GM18519 (cell line): ENCODE measurements around the gene TBC1D14.
"Not testable (repeated sequence)": the region's sequence is repeated elsewhere in the genome, so short reads cannot be mapped to it uniquely, and the experiment has no call there.

Experiments
- ATAC-seq: cut with Tn5 transposase; IDR thresholded peaks from one replicate; pipeline ENCODE4 v1.9.1; 2021; ENCODE audit warnings: mild to moderate bottlenecking, moderate library complexity; ENCODE audit not compliant: unreplicated experiment, low FRiP score

Gene TBC1D14

GRCh38 chr4:7070729-7071511 lies 161.3 kb downstream of the TBC1D14 start:
- peak; percentile 32 for ATAC-seq

DNA sequence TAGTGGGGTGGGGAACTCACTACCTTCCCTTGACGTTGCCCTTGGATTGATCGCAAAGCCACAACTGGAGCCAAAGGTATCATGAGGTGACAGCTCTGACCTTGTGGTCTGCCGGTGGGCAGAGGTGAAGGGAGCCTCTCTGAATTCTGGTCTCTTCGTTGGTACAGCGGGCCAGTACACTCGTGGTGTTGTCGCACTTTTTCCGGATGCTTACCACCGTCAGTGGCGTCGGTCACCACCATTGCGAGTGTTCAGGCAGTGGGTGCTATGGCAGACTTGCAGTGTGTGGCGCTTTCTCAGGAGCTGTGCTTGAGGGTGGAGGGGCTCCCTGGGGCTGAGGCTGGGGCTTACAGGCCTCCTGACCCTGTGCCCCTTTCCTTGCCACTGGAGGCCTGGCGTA lies 163.4 kb downstream of the TBC1D14 start:
- ATAC-seq: no peak

DNA sequence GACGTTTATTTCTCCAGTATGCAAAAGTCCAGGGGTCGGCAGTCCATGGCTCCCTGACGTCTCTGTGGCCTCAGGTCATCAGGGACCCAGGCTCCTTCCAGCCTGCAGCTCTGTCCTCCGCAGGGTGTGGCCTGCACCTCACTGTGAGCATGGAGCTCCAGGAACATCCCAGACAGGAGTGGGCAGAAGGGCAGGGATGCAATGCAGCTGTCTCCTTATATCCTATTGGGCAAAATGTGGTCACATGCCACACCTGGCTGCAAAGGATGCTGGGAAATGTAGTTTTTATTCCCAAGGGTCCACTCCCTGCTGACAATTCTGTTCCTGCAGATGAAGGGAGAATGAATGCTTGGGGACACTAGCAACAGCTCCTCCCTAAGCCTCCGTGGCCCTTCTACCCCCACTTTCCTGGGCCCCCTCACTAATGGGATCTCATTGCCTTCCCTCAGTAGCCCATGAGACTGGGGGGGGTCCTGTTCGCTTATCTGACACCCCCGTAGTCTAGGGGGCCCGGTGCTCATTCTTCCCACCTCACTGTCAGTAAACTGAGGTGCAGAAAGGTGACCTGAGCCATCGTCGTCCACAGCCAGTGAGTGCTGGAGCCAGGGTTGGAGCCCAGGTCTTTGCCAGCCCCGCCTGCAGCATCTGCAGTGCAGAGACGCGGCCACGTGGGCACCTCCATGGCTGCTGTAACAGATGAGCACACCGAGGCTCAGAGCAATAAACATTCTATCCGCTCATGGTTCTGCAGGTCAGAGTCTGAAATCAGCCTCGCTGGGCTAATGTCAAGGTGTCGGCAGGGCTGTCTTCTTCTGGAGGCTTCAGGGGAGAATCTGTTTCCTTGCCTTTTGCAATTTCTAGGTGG lies 164.1 kb downstream of the TBC1D14 start:
- no peak for ATAC-seq

GRCh38 chr4:7074426-7074825 lies 164.8 kb downstream of the TBC1D14 start:
- ATAC-seq: no peak

DNA sequence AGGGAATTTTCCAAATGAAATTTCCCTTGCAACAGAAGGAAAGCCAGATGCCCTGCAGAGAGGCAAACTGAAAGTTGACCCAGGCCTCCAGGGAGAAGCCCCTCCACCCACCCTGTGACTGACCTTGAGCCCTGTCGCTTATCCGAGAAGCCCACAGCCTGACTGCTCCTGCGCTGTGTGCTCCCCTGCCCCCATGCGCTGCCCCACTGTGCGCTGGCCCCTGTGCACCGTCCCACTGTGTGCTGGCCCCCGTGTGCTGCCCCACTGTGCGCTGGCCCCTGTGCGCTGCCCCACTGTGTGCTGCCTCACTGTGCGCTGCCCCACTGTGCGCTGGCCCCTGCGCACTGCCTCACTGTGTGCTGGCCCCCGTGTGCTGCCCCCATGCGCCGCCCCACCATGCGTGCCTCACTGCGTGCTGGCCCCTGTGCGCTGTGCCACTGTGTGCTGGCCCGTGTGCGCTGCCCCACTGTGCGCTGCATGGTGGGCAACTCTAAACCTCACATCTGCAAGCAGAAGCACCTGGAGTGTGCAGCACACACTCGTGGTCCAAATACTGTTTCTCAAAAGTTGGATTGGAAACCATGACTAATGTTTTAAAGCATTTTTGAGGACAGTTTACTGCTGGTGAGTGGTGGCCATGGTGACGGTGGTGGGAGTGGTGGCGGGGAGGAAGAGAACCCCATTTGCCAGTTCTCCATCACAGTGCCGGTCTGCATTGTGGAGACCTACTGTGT lies 166.5 kb downstream of the TBC1D14 start:
- no peak for ATAC-seq

- no peak for ATAC-seq
These were observed 167.1 kb downstream of the TBC1D14 start for GRCh38 chr4:7076696-7077082.

DNA sequence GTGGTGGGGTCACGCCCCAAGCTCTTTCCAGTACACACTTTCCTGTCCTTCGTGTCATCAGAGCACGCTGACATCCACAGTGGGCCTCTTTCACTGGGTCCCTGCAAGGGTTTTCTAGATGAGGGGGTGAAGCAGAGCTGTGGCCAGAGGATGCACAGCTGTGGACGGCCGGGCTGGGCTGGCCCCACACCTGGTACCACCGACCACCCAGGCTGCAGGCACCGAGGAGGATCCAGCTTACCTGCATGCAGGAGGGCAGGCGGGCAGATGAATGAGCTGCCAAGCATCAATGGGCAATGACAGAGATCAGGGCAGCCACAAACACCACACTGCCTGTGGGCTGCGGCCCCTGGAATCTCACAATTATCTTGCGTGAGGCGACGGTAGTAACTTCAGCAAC lies 167.7 kb downstream of the TBC1D14 start:
- ATAC-seq: no peak

DNA sequence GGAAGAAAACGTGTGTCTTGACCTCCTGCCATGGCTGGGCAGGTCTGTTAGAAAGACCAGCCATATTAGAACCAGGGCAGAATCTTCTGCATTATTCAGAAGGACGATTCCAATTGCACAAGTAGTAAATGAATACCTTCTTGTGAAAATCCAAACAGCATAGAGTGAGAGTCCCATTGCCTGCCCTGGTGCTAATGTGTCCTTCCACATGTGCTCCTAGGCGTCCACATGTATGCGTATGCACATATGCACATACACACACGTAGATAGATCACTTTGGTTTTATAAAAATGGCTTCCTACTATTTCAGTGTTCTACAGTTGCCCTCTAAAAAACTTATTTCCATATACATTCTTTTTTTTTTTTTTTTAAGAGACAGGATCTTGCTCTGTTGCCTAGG lies 168.4 kb downstream of the TBC1D14 start:
- ATAC-seq: no peak

DNA sequence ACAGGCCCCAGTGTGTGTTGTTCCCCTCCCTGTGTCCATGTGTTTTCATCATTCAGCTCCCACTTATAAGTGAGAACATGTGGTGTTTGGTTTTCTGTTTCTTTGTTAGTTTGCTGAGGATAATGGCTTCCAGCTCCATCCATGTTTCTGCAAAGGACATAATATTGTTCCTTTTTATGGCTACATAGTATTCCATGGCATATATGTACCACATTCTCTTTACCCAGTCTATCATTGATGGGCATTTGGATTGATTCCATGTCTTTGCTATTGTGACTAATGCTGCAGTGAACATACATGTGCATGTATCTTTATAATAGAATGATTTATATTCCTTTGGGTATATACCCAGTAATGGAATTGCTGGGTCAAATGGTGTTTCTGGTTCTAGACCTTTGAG lies 169.9 kb downstream of the TBC1D14 start:
- not testable (repeated sequence) for ATAC-seq

DNA sequence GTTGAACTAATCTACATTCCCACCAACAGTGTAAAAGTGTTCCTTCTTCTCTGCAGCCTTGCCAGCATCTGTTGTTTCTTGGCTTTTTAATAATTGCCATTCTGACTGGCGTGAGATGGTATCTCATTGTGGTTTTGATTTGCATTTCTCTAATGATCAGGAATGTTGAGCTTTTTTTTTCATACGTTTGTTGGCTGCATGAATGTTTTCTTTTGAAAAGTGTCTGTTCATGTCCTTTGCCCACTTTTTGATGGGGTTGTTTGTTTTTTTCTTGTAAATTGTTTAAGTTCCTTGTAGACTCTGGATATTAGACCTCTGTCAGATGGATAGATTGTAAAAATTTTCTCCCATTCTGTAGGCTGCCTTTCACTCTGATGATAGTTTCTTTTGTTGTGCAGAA lies 170.3 kb downstream of the TBC1D14 start:
- not testable (repeated sequence) for ATAC-seq
